ENCODE measurements around the gene SOAT1.

GRCh38 chr1:179251675-179252074 lies 41.9 kb upstream of the SOAT1 start:
- TF ChIP-seq ZBTB7A (IDR thresholded peaks at IDR 0.05; ENCODE audit: low read depth) (no peak), USF1 (IDR thresholded peaks at IDR 0.05) (no peak), RAD21 (IDR thresholded peaks at IDR 0.05; ENCODE audit: low read depth) (peak; percentile 69), EP300 (IDR thresholded peaks at IDR 0.05; ENCODE audit: borderline replicate concordance) (no peak), YY1 (IDR thresholded peaks at IDR 0.05; ENCODE audit: low read depth) (no peak), MAX (IDR thresholded peaks at IDR 0.05) (no peak), EGR1 (IDR thresholded peaks at IDR 0.05) (no peak), CEBPB (IDR thresholded peaks at IDR 0.05) (no peak), TAF1 (IDR thresholded peaks at IDR 0.05; ENCODE audit: low read depth) (no peak), REST (IDR thresholded peaks at IDR 0.05; ENCODE audit: low read depth) (no peak), CREB1 (IDR thresholded peaks at IDR 0.05; ENCODE audit: low read depth) (no peak), NFIC (IDR thresholded peaks at IDR 0.05) (no peak)
